Hepatocyte (in vitro differentiated cells): ENCODE measurements around the gene CPB2. TPM values are rescaled to one million over a fixed set of nuclear protein-coding genes. Genes with fewer than 3 reads are reported as not detected.
A peak's percentile ranks its signal among the peaks of the same experiment; 100 is the strongest.

Experiments
- DNase-seq: peaks from one replicate; pipeline ENCODE4 v3.0.0-alpha.2; 2016; ENCODE audit warnings: low spot score
- H2AFZ ChIP-seq: fragments of 200-600 bp; sonication (generic); 2 replicates; pipeline ENCODE4 v1.6.0; 2016; ENCODE audit warnings: antibody characterized with exemption, mild to moderate bottlenecking
- H3K27ac ChIP-seq: fragments of 200-600 bp; sonication (generic); 2 replicates; pipeline ENCODE4 v1.5.1; 2016; ENCODE audit warnings: mild to moderate bottlenecking
- H3K27me3 ChIP-seq: fragments of 200-600 bp; sonication (generic); 2 replicates; pipeline ENCODE4 v1.6.1; 2016
- H3K36me3 ChIP-seq: fragments of 200-600 bp; sonication (generic); replicated peaks from 2 replicates; pipeline ENCODE4 v1.5.1; 2016; ENCODE audit warnings: low read depth; ENCODE audit not compliant: insufficient read depth
- H3K4me1 ChIP-seq: fragments of 200-600 bp; sonication (generic); 2 replicates; pipeline ENCODE4 v1.5.1; 2016; ENCODE audit warnings: mild to moderate bottlenecking, moderate library complexity; ENCODE audit not compliant: insufficient read depth
- H3K4me2 ChIP-seq: fragments of 200-600 bp; sonication (generic); 2 replicates; pipeline ENCODE4 v1.6.0; 2016
- H3K4me3 ChIP-seq: fragments of 200-600 bp; sonication (generic); 2 replicates; pipeline ENCODE4 v1.5.1; 2016; ENCODE audit warnings: mild to moderate bottlenecking
- H3K79me2 ChIP-seq: fragments of 200-600 bp; sonication (generic); 2 replicates; pipeline ENCODE4 v1.6.0; 2017; ENCODE audit warnings: mild to moderate bottlenecking
- H3K9me2 ChIP-seq: fragments of 200-600 bp; sonication (generic); replicated peaks from 2 replicates; pipeline ENCODE4 v1.6.0; 2017; ENCODE audit warnings: mild to moderate bottlenecking; ENCODE audit not compliant: insufficient read depth
- H3K9me3 ChIP-seq: fragments of 200-600 bp; sonication (generic); 2 replicates; pipeline ENCODE4 v1.5.1; 2016; ENCODE audit warnings: low read depth, mild to moderate bottlenecking
- H4K20me1 ChIP-seq: fragments of 200-600 bp; sonication (generic); 2 replicates; pipeline ENCODE4 v1.6.0; 2016; ENCODE audit warnings: mild to moderate bottlenecking; ENCODE audit not compliant: insufficient read depth, poor library complexity, severe bottlenecking
- CTCF ChIP-seq: fragments of 200-600 bp; sonication (generic); IDR thresholded peaks from 2 replicates; pipeline ENCODE4 v1.5.1; 2016; ENCODE audit warnings: antibody characterized with exemption, mild to moderate bottlenecking; ENCODE audit not compliant: poor library complexity
- EZH2 ChIP-seq: fragments of 200-600 bp; sonication (generic); IDR thresholded peaks from 2 replicates; pipeline ENCODE4 v1.6.1; 2016; ENCODE audit warnings: antibody characterized with exemption, mild to moderate bottlenecking, borderline replicate concordance
- EZH2phosphoT487 ChIP-seq: fragments of 200-600 bp; sonication (generic); IDR thresholded peaks from one replicate; pipeline ENCODE4 v1.6.1; 2018; ENCODE audit warnings: antibody characterized with exemption, mild to moderate bottlenecking, low read depth, moderate library complexity; ENCODE audit not compliant: unreplicated experiment, severe bottlenecking
- WGBS: methylation state at CpG from one replicate; pipeline ENCODE4 v1.1.6; 2016; ENCODE audit warnings: low lambda C conversion rate; ENCODE audit errors: missing lambda C conversion rate; 5-methylcytosine and 5-hydroxymethylcytosine counted together
- polyA plus RNA-seq: library from polyadenylated mRNA; unstranded; fragments of >200 nt; fragmentation: Nextera tagmentation; extraction: Ambion mirVana; gene quantifications from 2 replicates; pipeline ENCODE4 v1.2.1, GENCODE V29; 2016
- total RNA-seq: library from RNA; depleted of rRNA; stranded (reverse); fragments of >200 nt; gene quantifications from 2 replicates; pipeline ENCODE4 v1.2.3, GENCODE V29; 2014

The CPB2 gene
- total and polyA plus RNA-seq, 2 experiments from 2014 or later = 43.3 to 54.6 TPM

- no peak overlapping the region for H2AFZ ChIP-seq
- peak overlapping the region; percentile 61 for H3K27ac ChIP-seq
- no peak overlapping the region for H3K4me3 ChIP-seq
- no peaks in the 10 kb centered on the region for H3K9me3 ChIP-seq
- no peaks in the 10 kb centered on the region for H4K20me1 ChIP-seq
- no peak for TF ChIP-seq EZH2phosphoT487
- no peak for TF ChIP-seq EZH2
- TF ChIP-seq CTCF = no peak
- H3K79me2 ChIP-seq = no peaks in the 10 kb centered on the region
- H3K4me2 ChIP-seq = peak overlapping the region; percentile 34
- 52% methylated on average over 6 of the region's 6 CpGs for WGBS
- peak; percentile 78 for DNase-seq
- H3K4me1 ChIP-seq = no peaks in the 10 kb centered on the region
- no peaks in the 10 kb centered on the region for H3K9me2 ChIP-seq
- H3K27me3 ChIP-seq = no peaks in the 10 kb centered on the region
- no peaks in the 10 kb centered on the region for H3K36me3 ChIP-seq
These were observed 15.2 kb upstream of the CPB2 start for GRCh38 chr13:46119883-46120614.

- Histone ChIP-seq H3K36me3 (no peaks in the 10 kb centered on the region), H3K9me3 (no peaks in the 10 kb centered on the region), H3K4me3 (no peak overlapping the region), H3K4me1 (no peaks in the 10 kb centered on the region), H2AFZ (no peak overlapping the region), H4K20me1 (no peaks in the 10 kb centered on the region), H3K4me2 (no peak overlapping the region), H3K9me2 (no peaks in the 10 kb centered on the region), H3K27ac (no peak overlapping the region), H3K27me3 (no peaks in the 10 kb centered on the region), H3K79me2 (no peaks in the 10 kb centered on the region)
- no peak for TF ChIP-seq EZH2
- TF ChIP-seq CTCF = no peak
- TF ChIP-seq EZH2phosphoT487 = no peak
- DNase-seq = no peak
- WGBS = 90% methylated on average over 4 of the region's 4 CpGs
These were observed 12.0 kb upstream of the CPB2 start for GRCh38 chr13:46116653-46117502.

- H3K27ac ChIP-seq = no peak overlapping the region
- no peaks in the 10 kb centered on the region for H3K9me3 ChIP-seq
- no peak for TF ChIP-seq EZH2phosphoT487
- no peak for TF ChIP-seq CTCF
- TF ChIP-seq EZH2 = no peak
- no peaks in the 10 kb centered on the region for H3K36me3 ChIP-seq
- H3K79me2 ChIP-seq = no peaks in the 10 kb centered on the region
- no peak overlapping the region for H3K4me3 ChIP-seq
- no peaks in the 10 kb centered on the region for H3K4me1 ChIP-seq
- H4K20me1 ChIP-seq = no peaks in the 10 kb centered on the region
- H2AFZ ChIP-seq = no peak overlapping the region
- 95% methylated on average over 9 of the region's 9 CpGs for WGBS
- DNase-seq = no peak
- no peak overlapping the region for H3K4me2 ChIP-seq
- no peaks in the 10 kb centered on the region for H3K9me2 ChIP-seq
- no peaks in the 10 kb centered on the region for H3K27me3 ChIP-seq
These were observed 9.8 kb upstream of the CPB2 start for GRCh38 chr13:46114613-46115012.
